ENCODE results near the gene VWA7.

The VWA7 gene

DNA sequence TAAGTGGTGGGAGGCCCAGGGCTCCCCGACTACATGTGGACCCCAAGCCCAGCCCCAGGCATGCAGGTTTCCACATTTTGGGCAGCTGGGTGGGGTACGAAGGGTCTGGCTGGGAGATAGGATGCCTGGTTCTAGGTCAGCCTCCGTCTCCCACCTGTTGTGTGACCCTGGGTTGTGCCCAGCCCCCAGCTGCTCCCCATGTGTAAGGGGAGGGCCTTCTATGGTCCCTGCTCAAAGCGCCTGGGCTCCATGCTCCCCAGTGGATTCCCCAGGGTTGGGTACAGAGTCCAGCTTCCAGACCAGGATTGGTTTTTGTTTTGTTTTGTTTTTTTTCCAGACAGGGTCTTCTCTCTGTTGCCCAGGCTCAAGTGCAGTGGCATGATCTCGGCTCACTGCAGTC is 1.1 kb upstream of the VWA7 start:
- TF ChIP-seq, protein P1, sequence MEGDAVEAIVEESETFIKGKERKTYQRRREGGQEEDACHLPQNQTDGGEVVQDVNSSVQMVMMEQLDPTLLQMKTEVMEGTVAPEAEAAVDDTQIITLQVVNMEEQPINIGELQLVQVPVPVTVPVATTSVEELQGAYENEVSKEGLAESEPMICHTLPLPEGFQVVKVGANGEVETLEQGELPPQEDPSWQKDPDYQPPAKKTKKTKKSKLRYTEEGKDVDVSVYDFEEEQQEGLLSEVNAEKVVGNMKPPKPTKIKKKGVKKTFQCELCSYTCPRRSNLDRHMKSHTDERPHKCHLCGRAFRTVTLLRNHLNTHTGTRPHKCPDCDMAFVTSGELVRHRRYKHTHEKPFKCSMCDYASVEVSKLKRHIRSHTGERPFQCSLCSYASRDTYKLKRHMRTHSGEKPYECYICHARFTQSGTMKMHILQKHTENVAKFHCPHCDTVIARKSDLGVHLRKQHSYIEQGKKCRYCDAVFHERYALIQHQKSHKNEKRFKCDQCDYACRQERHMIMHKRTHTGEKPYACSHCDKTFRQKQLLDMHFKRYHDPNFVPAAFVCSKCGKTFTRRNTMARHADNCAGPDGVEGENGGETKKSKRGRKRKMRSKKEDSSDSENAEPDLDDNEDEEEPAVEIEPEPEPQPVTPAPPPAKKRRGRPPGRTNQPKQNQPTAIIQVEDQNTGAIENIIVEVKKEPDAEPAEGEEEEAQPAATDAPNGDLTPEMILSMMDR (IDR thresholded peaks at IDR 0.05; ENCODE audit: low read depth, low read length), result no peak
- no peak overlapping the region for H3K4me3 ChIP-seq (ENCODE audit: low read depth, low read length)

DNA sequence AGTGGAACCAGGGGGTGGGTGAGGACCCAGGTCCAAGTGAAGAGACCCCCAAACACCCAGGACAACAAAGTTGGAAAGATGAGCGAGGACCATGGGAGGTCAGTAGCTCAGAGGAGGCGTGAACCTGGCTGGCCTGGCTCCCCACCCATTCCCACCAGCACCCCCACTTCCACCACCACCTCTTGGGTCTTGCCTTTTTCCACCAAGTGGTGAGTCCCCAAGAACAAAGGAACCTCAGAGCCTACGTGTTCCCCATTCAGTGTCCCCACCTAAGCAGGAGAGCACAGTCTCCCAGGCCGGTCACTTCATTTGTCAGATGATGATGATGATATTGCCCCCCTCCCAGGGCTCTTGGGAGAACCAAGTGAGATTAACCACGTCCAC is 531 bp upstream of the VWA7 start:
- no peak overlapping the region for H3K4me3 ChIP-seq (ENCODE audit: low read depth, low read length)

DNA sequence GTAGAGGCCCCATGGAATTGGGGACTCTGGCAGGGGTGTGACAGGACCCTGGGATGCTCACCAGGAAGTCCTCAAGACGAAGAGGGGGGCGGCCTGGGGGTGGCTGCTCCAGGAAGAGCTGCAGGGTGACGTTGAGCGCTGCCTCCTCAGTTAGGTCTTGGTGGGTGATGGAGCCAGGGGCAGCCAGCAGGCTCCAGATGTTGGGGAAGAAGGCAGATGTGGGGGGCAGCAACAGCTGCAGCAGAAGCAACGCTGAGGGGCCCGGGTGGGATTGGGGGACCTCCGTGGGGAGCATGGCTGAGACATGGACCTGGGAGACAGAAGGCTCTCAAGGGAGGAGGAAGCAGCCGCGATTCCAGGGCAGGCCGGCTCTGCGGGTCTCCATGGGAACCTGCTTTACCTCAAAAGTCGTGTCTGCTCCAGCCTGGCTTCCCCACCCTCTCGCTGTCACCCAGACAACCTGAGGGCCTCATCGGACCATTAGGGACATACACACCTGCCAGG is 591 bp downstream of the VWA7 start:
- TF ChIP-seq, protein P1 (IDR thresholded peaks at IDR 0.05; ENCODE audit: low read depth, low read length), result no peak
- H3K4me3 ChIP-seq (ENCODE audit: low read depth, low read length), result no peak overlapping the region

More for the DNA sequence above, 531 bp upstream of the VWA7 start:
- TF ChIP-seq, protein P1 (IDR thresholded peaks at IDR 0.05; ENCODE audit: low read depth, low read length), result no peak

GRCh38 chr6:31775633-31776484 is 1.3 kb downstream of the VWA7 start:
- TF ChIP-seq, protein P1 (IDR thresholded peaks at IDR 0.05; ENCODE audit: low read depth, low read length), result no peak
- no peak overlapping the region for H3K4me3 ChIP-seq (ENCODE audit: low read depth, low read length)

DNA sequence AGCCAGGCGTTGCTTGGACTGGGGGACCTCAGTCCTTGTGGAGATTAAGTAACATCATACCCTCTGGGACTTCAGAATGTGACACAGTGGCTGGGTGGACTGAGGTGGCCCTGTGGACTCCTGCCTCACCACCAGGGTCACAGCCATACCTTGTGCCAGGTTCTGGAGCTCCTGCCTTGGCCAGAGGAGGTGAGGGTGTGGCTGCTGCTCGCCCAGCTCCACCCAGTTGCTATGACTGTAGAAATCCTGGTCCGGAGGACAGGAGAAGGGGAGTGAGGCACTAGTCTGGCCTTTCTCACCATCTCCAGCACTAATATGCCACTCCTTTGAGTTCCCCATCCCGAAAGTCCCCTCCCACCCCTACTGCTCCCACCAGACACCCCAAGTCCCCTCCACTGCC is 1.9 kb downstream of the VWA7 start:
- no peak overlapping the region for H3K4me3 ChIP-seq (ENCODE audit: low read depth, low read length)
- TF ChIP-seq, protein P1 (IDR thresholded peaks at IDR 0.05; ENCODE audit: low read depth, low read length), result no peak

DNA sequence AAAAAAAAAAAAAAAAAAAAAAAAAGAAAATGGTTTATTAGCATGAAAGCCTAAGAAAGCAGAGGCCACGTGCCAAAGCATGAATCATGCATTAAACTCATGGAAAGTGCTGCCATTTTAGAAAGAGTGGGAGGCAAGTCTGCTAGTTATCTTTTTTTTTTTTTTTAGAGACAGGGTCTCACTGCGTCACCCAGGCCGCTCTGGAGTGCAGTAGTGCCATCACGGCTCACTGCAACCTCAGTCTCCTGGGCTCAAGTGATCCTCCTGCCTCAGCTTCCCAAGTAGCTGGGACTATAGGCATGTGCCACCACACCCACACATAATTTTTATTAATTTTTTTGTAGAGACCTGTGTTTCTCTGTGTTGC is 5.2 kb downstream of the VWA7 start:
- H3K4me3 ChIP-seq (ENCODE audit: low read depth, low read length), result no peak overlapping the region
- TF ChIP-seq, protein P1 (IDR thresholded peaks at IDR 0.05; ENCODE audit: low read depth, low read length), result no peak

- H3K4me3 ChIP-seq (ENCODE audit: low read depth, low read length), result no peak overlapping the region
- TF ChIP-seq, protein P1 (IDR thresholded peaks at IDR 0.05; ENCODE audit: low read depth, low read length), result no peak
Measured at GRCh38 chr6:31770860-31771259, 6.3 kb downstream of the VWA7 start.
